Measurements from ENCODE around the gene OLFM4. TPM values are rescaled to one million over a fixed set of nuclear protein-coding genes. Genes with fewer than 3 reads are reported as not detected.

The OLFM4 gene
- total and polyA plus RNA-seq, 10 of the 15 experiments (the other 5 are each of a cell fraction or from before 2014, with no cell fraction given): 0.03 to 0.27 (median 0.11) TPM; not detected in 6

GRCh38 chr13:53042877-53043276 lies 14.3 kb downstream of the OLFM4 start (continued):
- no peak for TF ChIP-seq EGR1 (IDR thresholded peaks at IDR 0.05; ENCODE audit: borderline replicate concordance in 1 of 2, low read depth in 2 of 2, low read length in 2 of 2)
- TF ChIP-seq IKZF2 (IDR thresholded peaks at IDR 0.05): no peak
- TF ChIP-seq MYC (IDR thresholded peaks at IDR 0.05; ENCODE audit: insufficient read depth, insufficient read length, insufficient replicate concordance, low read length, severe bottlenecking): no peak

GRCh38 chr13:53043398-53043797 lies 14.8 kb downstream of the OLFM4 start:
- Histone ChIP-seq H3K27ac (ENCODE audit: control insufficient read depth, insufficient read depth) (no peak overlapping the region), H3K27me3 (replicated peaks in 1 of 2; ENCODE audit: control insufficient read depth in 2 of 2, insufficient read depth in 2 of 2, low read length in 1 of 2) (no peaks in the 10 kb centered on the region), H3K9ac (ENCODE audit: control insufficient read depth, insufficient read depth, low read length) (no peak overlapping the region), H3K79me2 (ENCODE audit: control insufficient read depth, insufficient read depth, low read length) (no peaks in the 10 kb centered on the region), H3K36me3 (ENCODE audit: control insufficient read depth in 2 of 2, insufficient read depth in 2 of 2, low read length in 1 of 2) (no peaks in the 10 kb centered on the region), H3K4me2 (ENCODE audit: control insufficient read depth, insufficient read depth) (no peak overlapping the region), H3K9me3 (replicated peaks; ENCODE audit: control insufficient read depth, insufficient read depth, low read length) (no peaks in the 10 kb centered on the region), H3K4me3 (no peak overlapping the region), H4K20me1 (ENCODE audit: control insufficient read depth, insufficient read depth) (no peaks in the 10 kb centered on the region), H2AFZ (ENCODE audit: control insufficient read depth, low read depth, low read length) (no peak overlapping the region), H3K4me1 (ENCODE audit: control insufficient read depth, insufficient read depth, low read length) (no peaks in the 10 kb centered on the region)
- ChIA-PET POLR2A (no interaction called here), SMC1A (ENCODE audit: uncharacterized antibody, unreplicated experiment) (interaction anchor here (0.6 kb wide), 1 partner anchor 13 kb away, joined by 3 read pairs; no protein-coding TSS in a partner anchor), RAD21 (ENCODE audit: unreplicated experiment) (no interaction called here), CTCF (no interaction called here)
- no peak for FAIRE-seq
- BruUV-seq (replicated peaks): no TSS peak
- WGBS (ENCODE audit: insufficient coverage, insufficient replicate concordance, low lambda C conversion rate, missing lambda C conversion rate): 0% methylated on average over 2 of the region's 2 CpGs
- no peak for DNase-seq (ENCODE audit: low read depth, low spot score)
- TF ChIP-seq TCF12 (IDR thresholded peaks at IDR 0.05; ENCODE audit: low read depth, low read length) (no peak), BMI1 (IDR thresholded peaks at IDR 0.05; ENCODE audit: borderline replicate concordance) (no peak), EGR1 (IDR thresholded peaks at IDR 0.05; ENCODE audit: borderline replicate concordance in 1 of 2, low read depth in 2 of 2, low read length in 2 of 2) (no peak), CHD4 (IDR thresholded peaks at IDR 0.05) (no peak), RFX5 (IDR thresholded peaks at IDR 0.05; ENCODE audit: low read depth, low read length) (no peak), SMAD5 (IDR thresholded peaks at IDR 0.05; ENCODE audit: low read depth) (no peak)
- TF ChIP-seq, protein P1, sequence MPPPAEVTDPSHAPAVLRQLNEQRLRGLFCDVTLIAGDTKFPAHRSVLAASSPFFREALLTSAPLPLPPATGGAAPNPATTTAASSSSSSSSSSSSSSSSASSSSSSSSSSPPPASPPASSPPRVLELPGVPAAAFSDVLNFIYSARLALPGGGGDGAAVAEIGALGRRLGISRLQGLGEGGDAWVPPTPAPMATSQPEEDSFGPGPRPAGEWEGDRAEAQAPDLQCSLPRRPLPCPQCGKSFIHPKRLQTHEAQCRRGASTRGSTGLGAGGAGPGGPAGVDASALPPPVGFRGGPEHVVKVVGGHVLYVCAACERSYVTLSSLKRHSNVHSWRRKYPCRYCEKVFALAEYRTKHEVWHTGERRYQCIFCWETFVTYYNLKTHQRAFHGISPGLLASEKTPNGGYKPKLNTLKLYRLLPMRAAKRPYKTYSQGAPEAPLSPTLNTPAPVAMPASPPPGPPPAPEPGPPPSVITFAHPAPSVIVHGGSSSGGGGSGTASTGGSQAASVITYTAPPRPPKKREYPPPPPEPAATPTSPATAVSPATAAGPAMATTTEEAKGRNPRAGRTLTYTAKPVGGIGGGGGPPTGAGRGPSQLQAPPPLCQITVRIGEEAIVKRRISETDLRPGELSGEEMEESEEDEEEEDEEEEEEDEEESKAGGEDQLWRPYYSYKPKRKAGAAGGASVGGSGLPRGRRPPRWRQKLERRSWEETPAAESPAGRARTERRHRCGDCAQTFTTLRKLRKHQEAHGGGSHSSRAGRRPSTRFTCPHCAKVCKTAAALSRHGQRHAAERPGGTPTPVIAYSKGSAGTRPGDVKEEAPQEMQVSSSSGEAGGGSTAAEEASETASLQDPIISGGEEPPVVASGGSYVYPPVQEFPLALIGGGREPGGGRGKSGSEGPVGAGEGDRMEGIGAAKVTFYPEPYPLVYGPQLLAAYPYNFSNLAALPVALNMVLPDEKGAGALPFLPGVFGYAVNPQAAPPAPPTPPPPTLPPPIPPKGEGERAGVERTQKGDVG (CRISPR knock-in tag; IDR thresholded peaks at IDR 0.05): no peak
- TF ChIP-seq, protein P2, sequence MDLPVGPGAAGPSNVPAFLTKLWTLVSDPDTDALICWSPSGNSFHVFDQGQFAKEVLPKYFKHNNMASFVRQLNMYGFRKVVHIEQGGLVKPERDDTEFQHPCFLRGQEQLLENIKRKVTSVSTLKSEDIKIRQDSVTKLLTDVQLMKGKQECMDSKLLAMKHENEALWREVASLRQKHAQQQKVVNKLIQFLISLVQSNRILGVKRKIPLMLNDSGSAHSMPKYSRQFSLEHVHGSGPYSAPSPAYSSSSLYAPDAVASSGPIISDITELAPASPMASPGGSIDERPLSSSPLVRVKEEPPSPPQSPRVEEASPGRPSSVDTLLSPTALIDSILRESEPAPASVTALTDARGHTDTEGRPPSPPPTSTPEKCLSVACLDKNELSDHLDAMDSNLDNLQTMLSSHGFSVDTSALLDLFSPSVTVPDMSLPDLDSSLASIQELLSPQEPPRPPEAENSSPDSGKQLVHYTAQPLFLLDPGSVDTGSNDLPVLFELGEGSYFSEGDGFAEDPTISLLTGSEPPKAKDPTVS (IDR thresholded peaks at IDR 0.05; ENCODE audit: low read depth, low read length): no peak
- intact Hi-C loops (cut with micrococcal nuclease; ENCODE audit: unreplicated experiment): no loop called here
- no peak for ATAC-seq
- in situ Hi-C loops (cut with MboI): no loop called here

Measured in GM12878 (cell line).